ENCODE results near the gene CCDC27. TPM values are rescaled to one million over a fixed set of nuclear protein-coding genes. Genes with fewer than 3 reads are reported as not detected.

Gene CCDC27
- total and polyA plus RNA-seq, 3 experiments from 2014 or later, result not detected

GRCh38 chr1:3817821-3818597 lies 65.8 kb downstream of the CCDC27 start:
- ChIA-PET CTCF (no interaction called here), POLR2A (no interaction called here)
- no peaks in the 10 kb centered on the region for H3K9me3 ChIP-seq (ENCODE audit: low read length)
- no peak overlapping the region for H3K4me3 ChIP-seq (ENCODE audit: low read length)
- H3K27me3 Mint-ChIP-seq, result peaks cover 0 to 1% of the 10 kb centered on the region in 2 donors
- no peak overlapping the region for H3K4me3 Mint-ChIP-seq
- peak overlapping the region in 1 of 8 donors; percentile 73 for H3K27ac Mint-ChIP-seq
- no peak overlapping the region for H3K27ac ChIP-seq (ENCODE audit: low read depth, low read length)
- no peaks in the 10 kb centered on the region for H3K4me1 Mint-ChIP-seq
- DNase-seq, result no peak
- H3K36me3 ChIP-seq (ENCODE audit: insufficient read depth, low read length), result peaks cover 13% of the 10 kb centered on the region
- H3K9me3 Mint-ChIP-seq, result no peaks in the 10 kb centered on the region
- no peaks in the 10 kb centered on the region for H3K27me3 ChIP-seq (ENCODE audit: insufficient read depth, low read length, poor library complexity, severe bottlenecking)
- H3K4me1 ChIP-seq (ENCODE audit: insufficient read depth, low read length), result no peaks in the 10 kb centered on the region
- H3K36me3 Mint-ChIP-seq, result peaks cover 0 to 81% (median 17%) of the 10 kb centered on the region in 3 donors

GRCh38 chr1:3819771-3820200 lies 67.5 kb downstream of the CCDC27 start:
- Histone ChIP-seq H3K4me1 (ENCODE audit: insufficient read depth, low read length) (no peaks in the 10 kb centered on the region), H3K27ac (ENCODE audit: low read depth, low read length) (no peak overlapping the region), H3K9me3 (ENCODE audit: low read length) (no peaks in the 10 kb centered on the region), H3K27me3 (ENCODE audit: insufficient read depth, low read length, poor library complexity, severe bottlenecking) (no peaks in the 10 kb centered on the region), H3K36me3 (ENCODE audit: insufficient read depth, low read length) (peaks cover 14% of the 10 kb centered on the region), H3K4me3 (ENCODE audit: low read length) (no peak overlapping the region)
- H3K27me3 Mint-ChIP-seq, result peaks cover 0 to 1% of the 10 kb centered on the region in 2 donors
- ChIA-PET POLR2A (no interaction called here), CTCF (no interaction called here)
- peaks cover 0 to 84% (median 23%) of the 10 kb centered on the region in 3 donors for H3K36me3 Mint-ChIP-seq
- no peaks in the 10 kb centered on the region for H3K9me3 Mint-ChIP-seq
- H3K27ac Mint-ChIP-seq, result no peak overlapping the region
- no peak overlapping the region for H3K4me3 Mint-ChIP-seq
- H3K4me1 Mint-ChIP-seq, result no peaks in the 10 kb centered on the region
- no peak for DNase-seq

DNA sequence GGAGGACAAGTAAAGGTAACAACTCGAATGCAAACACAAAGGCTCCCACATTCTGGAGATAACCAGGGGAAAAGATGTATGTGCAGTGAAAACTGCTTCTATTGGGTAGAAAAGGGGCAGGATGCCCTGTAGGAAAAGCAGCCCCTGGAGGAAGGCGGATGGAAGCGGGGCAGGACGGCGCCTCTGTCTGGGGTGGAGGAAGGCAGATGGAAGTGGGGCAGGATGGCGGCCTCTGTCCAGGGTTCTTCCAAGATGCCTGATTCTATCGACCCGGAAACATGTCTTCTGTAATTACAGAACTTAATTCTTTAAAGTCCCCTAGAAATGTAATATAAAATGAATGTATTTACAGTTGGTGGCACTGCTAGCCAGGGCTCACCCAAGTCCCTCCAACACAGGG lies 68.1 kb downstream of the CCDC27 start:
- DNase-seq, result no peak
- Mint-ChIP-seq H3K27ac (no peak overlapping the region), H3K4me3 (no peak overlapping the region), H3K4me1 (no peaks in the 10 kb centered on the region), H3K36me3 (peaks cover 0 to 82% (median 21%) of the 10 kb centered on the region in 3 donors), H3K27me3 (no peaks in the 10 kb centered on the region), H3K9me3 (no peaks in the 10 kb centered on the region)
- H3K4me1 ChIP-seq (ENCODE audit: insufficient read depth, low read length), result no peaks in the 10 kb centered on the region
- no peaks in the 10 kb centered on the region for H3K27me3 ChIP-seq (ENCODE audit: insufficient read depth, low read length, poor library complexity, severe bottlenecking)
- H3K4me3 ChIP-seq (ENCODE audit: low read length), result no peak overlapping the region
- ChIA-PET POLR2A (no interaction called here), CTCF (no interaction called here)
- H3K27ac ChIP-seq (ENCODE audit: low read depth, low read length), result no peak overlapping the region
- H3K36me3 ChIP-seq (ENCODE audit: insufficient read depth, low read length), result peaks cover 14% of the 10 kb centered on the region
- H3K9me3 ChIP-seq (ENCODE audit: low read length), result no peaks in the 10 kb centered on the region

GRCh38 chr1:3821004-3821403 lies 68.8 kb downstream of the CCDC27 start:
- peaks cover 19% of the 10 kb centered on the region for H3K36me3 ChIP-seq (ENCODE audit: insufficient read depth, low read length)
- ChIA-PET CTCF (no interaction called here), POLR2A (no interaction called here)
- H3K27me3 Mint-ChIP-seq, result no peaks in the 10 kb centered on the region
- H3K9me3 ChIP-seq (ENCODE audit: low read length), result no peaks in the 10 kb centered on the region
- H3K4me3 Mint-ChIP-seq, result no peak overlapping the region
- H3K4me1 Mint-ChIP-seq, result no peaks in the 10 kb centered on the region
- no peak overlapping the region for H3K27ac ChIP-seq (ENCODE audit: low read depth, low read length)
- H3K4me3 ChIP-seq (ENCODE audit: low read length), result no peak overlapping the region
- no peak overlapping the region for H3K27ac Mint-ChIP-seq
- no peaks in the 10 kb centered on the region for H3K9me3 Mint-ChIP-seq
- no peaks in the 10 kb centered on the region for H3K27me3 ChIP-seq (ENCODE audit: insufficient read depth, low read length, poor library complexity, severe bottlenecking)
- DNase-seq, result no peak
- H3K36me3 Mint-ChIP-seq, result peaks cover 0 to 83% (median 24%) of the 10 kb centered on the region in 3 donors
- H3K4me1 ChIP-seq (ENCODE audit: insufficient read depth, low read length), result no peaks in the 10 kb centered on the region

Other genes starting within 250 kb of the CCDC27 start
- gene MEGF6, start 140.9 kb upstream of the CCDC27 start, total RNA-seq, result 10 to 100 TPM; 10.8 to 12.0 TPM
- 3.4 TPM for gene MEGF6, start 140.9 kb upstream of the CCDC27 start, polyA plus RNA-seq
- 10 to 100 TPM; 18.9 to 21.1 TPM for gene TPRG1L, start 127.4 kb upstream of the CCDC27 start, total RNA-seq
- 47.7 TPM for gene TPRG1L, start 127.4 kb upstream of the CCDC27 start, polyA plus RNA-seq
- 10 to 100 TPM; 26.1 to 30.7 TPM for gene WRAP73, start 102.3 kb upstream of the CCDC27 start, total RNA-seq
- gene WRAP73, start 102.3 kb upstream of the CCDC27 start, polyA plus RNA-seq, result 33.8 TPM
- under 1 TPM; 0.49 to 0.63 TPM for gene TP73, start 99.9 kb upstream of the CCDC27 start, total RNA-seq
- gene TP73, start 99.9 kb upstream of the CCDC27 start, polyA plus RNA-seq, result 0.20 TPM
- gene SMIM1, start 20.3 kb downstream of the CCDC27 start, total RNA-seq, result 1 to 10 TPM in 1 of 2 experiments, under 1 TPM in 1; 0.80 to 1.6 TPM
- gene SMIM1, start 20.3 kb downstream of the CCDC27 start, polyA plus RNA-seq, result 1.1 TPM
- 10 to 100 TPM; 42.6 to 50.5 TPM for gene LRRC47, start 44.0 kb downstream of the CCDC27 start, total RNA-seq
- gene LRRC47, start 44.0 kb downstream of the CCDC27 start, polyA plus RNA-seq, result 36.9 TPM
- 10 to 100 TPM; 45.0 to 47.0 TPM for gene CEP104, start 104.8 kb downstream of the CCDC27 start, total RNA-seq
- gene CEP104, start 104.8 kb downstream of the CCDC27 start, polyA plus RNA-seq, result 29.4 TPM
- 10 to 100 TPM; 10.9 to 14.6 TPM for gene DFFB, start 105.0 kb downstream of the CCDC27 start, total RNA-seq
- 8.3 TPM for gene DFFB, start 105.0 kb downstream of the CCDC27 start, polyA plus RNA-seq
- gene C1orf174, start 147.8 kb downstream of the CCDC27 start, total RNA-seq, result 10 to 100 TPM; 49.7 to 51.8 TPM
- gene C1orf174, start 147.8 kb downstream of the CCDC27 start, polyA plus RNA-seq, result 31.1 TPM